OCI-LY3 (cell line): ENCODE measurements around the gene MFAP2.

Experiments
- H2AFZ ChIP-seq: fragments of 200-600, 300-600 bp; shearing (Covaris generic); 2 replicates; pipeline ENCODE4 v1.6.0; 2014; ENCODE audit warnings: antibody characterized with exemption, low read depth, low read length
- H3K27ac ChIP-seq: fragments of 200-600, 300-600 bp; sonication (generic); 2 replicates; pipeline ENCODE4 v1.5.1; 2014; ENCODE audit warnings: mild to moderate bottlenecking, low read length, moderate library complexity, mixed read lengths
- H3K27me3 ChIP-seq: fragments of 200-600, 300-600 bp; sonication (generic); 2 replicates; pipeline ENCODE4 v1.6.1; 2014; ENCODE audit warnings: low read depth, low read length, mixed read lengths
- H3K36me3 ChIP-seq: fragments of 200-600, 300-600 bp; sonication (generic); replicated peaks from 2 replicates; pipeline ENCODE3; 2014; ENCODE audit warnings: low read depth, low read length, mixed read lengths
- H3K4me1 ChIP-seq: fragments of 300-600, 200-600 bp; sonication (generic); 2 replicates; pipeline ENCODE4 v1.6.1; 2014; ENCODE audit warnings: low read length, mixed read lengths
- H3K4me2 ChIP-seq: fragments of 200-600, 300-600 bp; sonication (generic); 2 replicates; pipeline ENCODE4 v1.6.1; 2014; ENCODE audit warnings: low read length, mixed read lengths
- H3K4me3 ChIP-seq: fragments of 300-600, 200-600 bp; sonication (generic); 2 replicates; pipeline ENCODE4 v1.5.1; 2014; ENCODE audit warnings: antibody characterized with exemption, mild to moderate bottlenecking, low read length, moderate library complexity
- H3K79me2 ChIP-seq: fragments of 300-600, 200-600 bp; shearing (Covaris generic); 2 replicates; pipeline ENCODE4 v1.6.1; 2014; ENCODE audit warnings: mild to moderate bottlenecking, low read length, mixed read lengths
- H3K9ac ChIP-seq: fragments of 300-600, 200-600 bp; shearing (Covaris generic); 2 replicates; pipeline ENCODE4 v1.6.0; 2014; ENCODE audit warnings: mild to moderate bottlenecking, low read length, moderate library complexity
- H3K9me3 ChIP-seq: fragments of 200-600, 300-600 bp; shearing (Covaris generic); 2 replicates; pipeline ENCODE4 v1.6.1; 2014; ENCODE audit warnings: low read length, mixed read lengths; ENCODE audit not compliant: insufficient read depth
- H4K20me1 ChIP-seq: fragments of 200-600, 300-600 bp; sonication (generic); 2 replicates; pipeline ENCODE4 v1.6.1; 2016; ENCODE audit warnings: low read length, mixed read lengths; ENCODE audit not compliant: insufficient read depth
- EZH2phosphoT487 ChIP-seq: fragments of 200-600 bp; shearing (Covaris generic); IDR thresholded peaks from 2 replicates; pipeline ENCODE4 v1.6.1; 2018; ENCODE audit warnings: antibody characterized with exemption, mixed run types, low read depth
- TF ChIP-seq, protein P1 (sequence below): fragments of 200-600, 300-600 bp; sonication (generic); IDR thresholded peaks from 2 replicates; pipeline ENCODE4 v1.5.1; 2014; ENCODE audit warnings: antibody characterized with exemption, low read length, low read depth

MFAP2 gene

DNA sequence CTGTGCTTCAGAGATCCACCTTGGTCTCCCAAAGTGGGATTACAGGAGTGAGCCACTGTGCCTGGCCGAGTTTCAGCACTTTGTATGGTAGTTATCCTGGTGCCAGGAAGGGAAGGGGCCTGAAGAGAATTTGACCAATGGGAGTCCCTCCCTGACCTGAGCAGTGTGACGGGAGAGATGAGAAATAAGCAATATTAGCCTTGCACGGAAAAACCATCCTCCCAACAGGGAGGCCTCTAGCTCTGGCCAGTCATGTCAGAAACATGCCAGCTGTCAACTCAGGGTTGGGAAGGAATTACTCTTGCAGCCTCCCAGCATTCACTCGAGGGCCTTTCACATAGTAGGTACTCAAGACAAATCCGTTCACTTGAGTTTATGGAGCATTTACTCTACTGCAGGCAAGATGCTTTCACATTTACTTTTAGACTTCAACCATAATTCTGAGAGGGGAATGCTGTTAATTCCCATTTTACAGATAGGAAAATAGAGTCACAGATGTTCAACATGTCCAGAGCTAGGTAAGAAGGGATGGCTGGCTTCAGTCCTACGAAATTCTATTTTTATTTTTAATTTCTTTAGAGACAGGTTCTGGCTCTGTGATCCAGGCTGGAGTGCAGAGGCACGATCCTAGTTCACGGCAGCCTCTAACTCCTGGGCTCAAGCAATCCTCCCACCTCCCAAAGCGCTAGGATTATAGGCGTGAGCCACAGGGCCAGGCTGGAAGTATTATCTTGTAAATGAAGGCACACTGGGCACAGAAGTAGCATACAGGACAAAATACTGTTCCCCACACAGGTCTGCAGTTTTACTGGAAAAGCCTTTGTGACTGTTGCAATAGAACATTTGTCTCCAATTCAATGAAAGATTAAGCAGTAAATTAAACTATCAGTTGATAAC, 34.5 kb upstream of the MFAP2 start:
- H3K4me2 ChIP-seq = no peak overlapping the region
- H4K20me1 ChIP-seq = no peaks in the 10 kb centered on the region
- H3K9ac ChIP-seq = no peak overlapping the region
- no peak overlapping the region for H2AFZ ChIP-seq
- TF ChIP-seq, protein P1, sequence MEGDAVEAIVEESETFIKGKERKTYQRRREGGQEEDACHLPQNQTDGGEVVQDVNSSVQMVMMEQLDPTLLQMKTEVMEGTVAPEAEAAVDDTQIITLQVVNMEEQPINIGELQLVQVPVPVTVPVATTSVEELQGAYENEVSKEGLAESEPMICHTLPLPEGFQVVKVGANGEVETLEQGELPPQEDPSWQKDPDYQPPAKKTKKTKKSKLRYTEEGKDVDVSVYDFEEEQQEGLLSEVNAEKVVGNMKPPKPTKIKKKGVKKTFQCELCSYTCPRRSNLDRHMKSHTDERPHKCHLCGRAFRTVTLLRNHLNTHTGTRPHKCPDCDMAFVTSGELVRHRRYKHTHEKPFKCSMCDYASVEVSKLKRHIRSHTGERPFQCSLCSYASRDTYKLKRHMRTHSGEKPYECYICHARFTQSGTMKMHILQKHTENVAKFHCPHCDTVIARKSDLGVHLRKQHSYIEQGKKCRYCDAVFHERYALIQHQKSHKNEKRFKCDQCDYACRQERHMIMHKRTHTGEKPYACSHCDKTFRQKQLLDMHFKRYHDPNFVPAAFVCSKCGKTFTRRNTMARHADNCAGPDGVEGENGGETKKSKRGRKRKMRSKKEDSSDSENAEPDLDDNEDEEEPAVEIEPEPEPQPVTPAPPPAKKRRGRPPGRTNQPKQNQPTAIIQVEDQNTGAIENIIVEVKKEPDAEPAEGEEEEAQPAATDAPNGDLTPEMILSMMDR = no peak
- TF ChIP-seq EZH2phosphoT487 = no peak
- no peak overlapping the region for H3K4me3 ChIP-seq
- H3K27me3 ChIP-seq = no peaks in the 10 kb centered on the region
- H3K36me3 ChIP-seq = peaks cover 10% of the 10 kb centered on the region
- no peaks in the 10 kb centered on the region for H3K9me3 ChIP-seq
- no peak overlapping the region for H3K27ac ChIP-seq
- no peaks in the 10 kb centered on the region for H3K79me2 ChIP-seq
- H3K4me1 ChIP-seq = peaks cover 30% of the 10 kb centered on the region

DNA sequence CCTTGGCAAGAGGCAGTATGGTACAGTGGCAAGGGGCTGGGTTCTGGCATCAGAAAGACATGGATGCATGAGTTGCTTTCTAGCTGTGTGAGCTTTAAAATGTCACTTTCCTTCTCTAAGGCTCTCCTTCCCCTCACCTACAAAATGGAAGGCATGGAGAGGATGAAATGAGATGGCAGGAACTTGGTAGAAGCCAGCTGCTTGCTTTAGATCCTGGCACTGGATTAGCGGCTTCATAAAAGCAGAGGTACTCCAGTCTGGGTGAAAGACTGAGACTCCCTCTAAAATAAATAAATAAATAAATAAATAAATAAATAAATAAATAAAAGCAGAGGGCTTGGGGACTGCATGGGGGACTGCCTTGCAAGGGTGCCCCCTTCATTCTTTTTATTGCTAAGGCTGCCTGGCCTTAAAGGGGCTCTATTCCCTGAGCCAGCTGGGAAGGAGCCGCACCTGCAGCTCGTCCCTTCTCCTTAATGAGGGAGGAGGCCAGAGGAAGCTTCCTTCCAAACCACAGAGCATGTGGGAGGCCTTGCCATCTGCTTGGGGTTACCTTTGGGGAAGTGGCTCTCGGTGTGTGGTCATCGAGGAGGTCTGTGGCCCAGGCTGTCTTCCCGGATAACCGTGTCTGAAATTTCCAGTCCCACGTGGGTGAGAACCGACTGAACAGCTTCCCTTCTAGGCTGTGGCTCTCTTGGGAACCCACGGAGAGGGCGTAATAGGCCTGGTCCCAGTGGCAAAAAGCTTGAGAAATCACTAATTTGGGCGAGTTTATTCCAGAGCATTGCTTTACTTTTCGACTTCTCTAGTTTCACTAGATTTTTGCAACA, 33.3 kb upstream of the MFAP2 start:
- H3K4me1 ChIP-seq = peaks cover 23% of the 10 kb centered on the region
- H3K9ac ChIP-seq = no peak overlapping the region

GRCh38 chr1:17012775-17013490, 32.5 kb upstream of the MFAP2 start:
- Histone ChIP-seq H3K4me1 (peaks cover 17% of the 10 kb centered on the region), H4K20me1 (no peaks in the 10 kb centered on the region), H3K4me3 (no peak overlapping the region), H3K4me2 (no peak overlapping the region), H3K9me3 (no peaks in the 10 kb centered on the region), H3K27me3 (no peaks in the 10 kb centered on the region), H3K36me3 (no peaks in the 10 kb centered on the region), H2AFZ (no peak overlapping the region), H3K79me2 (no peaks in the 10 kb centered on the region), H3K9ac (no peak overlapping the region), H3K27ac (no peak overlapping the region)
- TF ChIP-seq, protein P1 = no peak
- TF ChIP-seq EZH2phosphoT487 = no peak

More for the DNA sequence above, 33.3 kb upstream of the MFAP2 start:
- no peaks in the 10 kb centered on the region for H3K9me3 ChIP-seq
- H3K36me3 ChIP-seq = peaks cover 4% of the 10 kb centered on the region
- no peak overlapping the region for H3K27ac ChIP-seq
- TF ChIP-seq EZH2phosphoT487 = no peak
- TF ChIP-seq, protein P1 = no peak
- no peak overlapping the region for H3K4me2 ChIP-seq
- no peaks in the 10 kb centered on the region for H3K27me3 ChIP-seq
- no peak overlapping the region for H2AFZ ChIP-seq
- no peaks in the 10 kb centered on the region for H4K20me1 ChIP-seq
- no peak overlapping the region for H3K4me3 ChIP-seq
- H3K79me2 ChIP-seq = no peaks in the 10 kb centered on the region
